T-helper 2 cell treated with Interferon-gamma antibody and Interleukin-4, amounts not matched to agents 5 μg/mL and 100 μg/mL, for 36 hours (primary cell): ENCODE data around the gene UBL3.

Experiments used
- DNase-seq: peaks from one replicate; pipeline ENCODE4 v3.0.0; 2021; ENCODE audit warnings: low spot score
- H3K27ac Mint-ChIP-seq: one replicate; pipeline ENCODE4 v1.8.0; 2021; ENCODE audit warnings: mild to moderate bottlenecking, mixed read lengths
- H3K27me3 Mint-ChIP-seq: one replicate; pipeline ENCODE4 v1.8.0; 2021; ENCODE audit warnings: low read depth, mixed read lengths
- H3K36me3 Mint-ChIP-seq: one replicate; pipeline ENCODE4 v1.8.0; 2021; ENCODE audit warnings: low read depth, mixed read lengths
- H3K4me1 Mint-ChIP-seq: one replicate; pipeline ENCODE4 v1.8.0; 2021; ENCODE audit warnings: low read depth, mixed read lengths
- H3K4me3 Mint-ChIP-seq: one replicate; pipeline ENCODE4 v1.8.0; 2022; ENCODE audit warnings: mild to moderate bottlenecking, moderate library complexity, mixed read lengths
- H3K9me3 Mint-ChIP-seq: one replicate; pipeline ENCODE4 v1.8.0; 2021; ENCODE audit warnings: mixed read lengths

The UBL3 gene

GRCh38 chr13:29749401-29750182 lies 100.8 kb downstream of the UBL3 start:
- no peak for DNase-seq
- peaks cover 9% of the 10 kb centered on the region for H3K27me3 Mint-ChIP-seq
- no peaks in the 10 kb centered on the region for H3K9me3 Mint-ChIP-seq
- no peak overlapping the region for H3K27ac Mint-ChIP-seq
- H3K4me1 Mint-ChIP-seq = no peaks in the 10 kb centered on the region
- no peaks in the 10 kb centered on the region for H3K36me3 Mint-ChIP-seq
- H3K4me3 Mint-ChIP-seq = no peak overlapping the region

GRCh38 chr13:29748097-29748496 lies 102.3 kb downstream of the UBL3 start:
- H3K4me3 Mint-ChIP-seq = no peak overlapping the region
- peaks cover 11% of the 10 kb centered on the region for H3K27me3 Mint-ChIP-seq
- DNase-seq = no peak
- H3K4me1 Mint-ChIP-seq = no peaks in the 10 kb centered on the region
- H3K36me3 Mint-ChIP-seq = no peaks in the 10 kb centered on the region
- H3K27ac Mint-ChIP-seq = no peak overlapping the region
- H3K9me3 Mint-ChIP-seq = no peaks in the 10 kb centered on the region

- H3K36me3 Mint-ChIP-seq = no peaks in the 10 kb centered on the region
- H3K27ac Mint-ChIP-seq = no peak overlapping the region
- H3K9me3 Mint-ChIP-seq = no peaks in the 10 kb centered on the region
- peaks cover 11% of the 10 kb centered on the region for H3K27me3 Mint-ChIP-seq
- DNase-seq = no peak
- no peaks in the 10 kb centered on the region for H3K4me1 Mint-ChIP-seq
- H3K4me3 Mint-ChIP-seq = no peak overlapping the region
Measured at GRCh38 chr13:29746148-29746677, 104.2 kb downstream of the UBL3 start.

GRCh38 chr13:29745704-29746103 lies 104.7 kb downstream of the UBL3 start:
- peaks cover 11% of the 10 kb centered on the region for H3K27me3 Mint-ChIP-seq
- H3K4me1 Mint-ChIP-seq = no peaks in the 10 kb centered on the region
- no peaks in the 10 kb centered on the region for H3K36me3 Mint-ChIP-seq
- no peak overlapping the region for H3K27ac Mint-ChIP-seq
- no peak overlapping the region for H3K4me3 Mint-ChIP-seq
- no peak for DNase-seq
- no peaks in the 10 kb centered on the region for H3K9me3 Mint-ChIP-seq

GRCh38 chr13:29743201-29743786 lies 107.1 kb downstream of the UBL3 start:
- Mint-ChIP-seq H3K27ac (no peak overlapping the region), H3K9me3 (no peaks in the 10 kb centered on the region), H3K4me1 (no peaks in the 10 kb centered on the region), H3K36me3 (no peaks in the 10 kb centered on the region), H3K27me3 (peaks cover 11% of the 10 kb centered on the region), H3K4me3 (no peak overlapping the region)
- no peak for DNase-seq

GRCh38 chr13:29740961-29741360 lies 109.5 kb downstream of the UBL3 start:
- Mint-ChIP-seq H3K27me3 (peaks cover 8% of the 10 kb centered on the region), H3K9me3 (no peaks in the 10 kb centered on the region), H3K4me1 (no peaks in the 10 kb centered on the region), H3K4me3 (no peak overlapping the region), H3K36me3 (no peaks in the 10 kb centered on the region), H3K27ac (no peak overlapping the region)
- no peak for DNase-seq

GRCh38 chr13:29737061-29737460 lies 113.4 kb downstream of the UBL3 start:
- H3K4me1 Mint-ChIP-seq = peaks cover 8% of the 10 kb centered on the region
- no peak overlapping the region for H3K27ac Mint-ChIP-seq
- no peaks in the 10 kb centered on the region for H3K9me3 Mint-ChIP-seq
- H3K36me3 Mint-ChIP-seq = no peaks in the 10 kb centered on the region
- H3K27me3 Mint-ChIP-seq = peaks cover 16% of the 10 kb centered on the region
- no peak for DNase-seq
- no peak overlapping the region for H3K4me3 Mint-ChIP-seq

GRCh38 chr13:29733147-29733611 lies 117.2 kb downstream of the UBL3 start:
- no peak for DNase-seq
- peaks cover 8% of the 10 kb centered on the region for H3K4me1 Mint-ChIP-seq
- no peaks in the 10 kb centered on the region for H3K36me3 Mint-ChIP-seq
- H3K9me3 Mint-ChIP-seq = no peaks in the 10 kb centered on the region
- no peak overlapping the region for H3K4me3 Mint-ChIP-seq
- H3K27ac Mint-ChIP-seq = no peak overlapping the region
- H3K27me3 Mint-ChIP-seq = peaks cover 40% of the 10 kb centered on the region

GRCh38 chr13:29730253-29730652 lies 120.2 kb downstream of the UBL3 start:
- peaks cover 40% of the 10 kb centered on the region for H3K27me3 Mint-ChIP-seq
- DNase-seq = no peak
- H3K9me3 Mint-ChIP-seq = no peaks in the 10 kb centered on the region

GRCh38 chr13:29722415-29722814 lies 128.0 kb downstream of the UBL3 start:
- Mint-ChIP-seq H3K27me3 (peaks cover 4% of the 10 kb centered on the region), H3K9me3 (no peaks in the 10 kb centered on the region), H3K36me3 (no peaks in the 10 kb centered on the region), H3K4me1 (no peaks in the 10 kb centered on the region), H3K4me3 (no peak overlapping the region), H3K27ac (no peak overlapping the region)
- no peak for DNase-seq

More at GRCh38 chr13:29730253-29730652, 120.2 kb downstream of the UBL3 start:
- H3K4me3 Mint-ChIP-seq = no peak overlapping the region
- peaks cover 8% of the 10 kb centered on the region for H3K4me1 Mint-ChIP-seq
- no peaks in the 10 kb centered on the region for H3K36me3 Mint-ChIP-seq
- no peak overlapping the region for H3K27ac Mint-ChIP-seq

GRCh38 chr13:29721766-29722165 lies 128.7 kb downstream of the UBL3 start:
- Mint-ChIP-seq H3K4me3 (no peak overlapping the region), H3K36me3 (no peaks in the 10 kb centered on the region), H3K27me3 (peaks cover 4% of the 10 kb centered on the region), H3K27ac (no peak overlapping the region), H3K4me1 (peaks cover 2% of the 10 kb centered on the region), H3K9me3 (no peaks in the 10 kb centered on the region)
- DNase-seq = no peak

GRCh38 chr13:29718694-29719093 lies 131.7 kb downstream of the UBL3 start:
- Mint-ChIP-seq H3K4me3 (no peak overlapping the region), H3K27ac (no peak overlapping the region), H3K27me3 (peaks cover 4% of the 10 kb centered on the region), H3K4me1 (peaks cover 3% of the 10 kb centered on the region), H3K36me3 (no peaks in the 10 kb centered on the region), H3K9me3 (no peaks in the 10 kb centered on the region)
- DNase-seq = no peak

GRCh38 chr13:29716493-29716892 lies 133.9 kb downstream of the UBL3 start:
- H3K27ac Mint-ChIP-seq = no peak overlapping the region
- peaks cover 3% of the 10 kb centered on the region for H3K4me1 Mint-ChIP-seq
- H3K4me3 Mint-ChIP-seq = no peak overlapping the region
- no peak for DNase-seq
- no peaks in the 10 kb centered on the region for H3K9me3 Mint-ChIP-seq
- H3K27me3 Mint-ChIP-seq = peaks cover 10% of the 10 kb centered on the region
- no peaks in the 10 kb centered on the region for H3K36me3 Mint-ChIP-seq
